SK-N-SH (cell line): Measurements from ENCODE around the gene KLF18. TPM values are rescaled to one million over a fixed set of nuclear protein-coding genes. Genes with fewer than 3 reads are reported as not detected.
"Not testable (repeated sequence)": the region's sequence is repeated elsewhere in the genome, so short reads cannot be mapped to it uniquely, and the experiment has no call there.

Source experiments
- CTCF ChIA-PET: fragments of 300-600, 350-600 bp; formaldehyde crosslinking; extraction: SDS; loops from one replicate; lab custom pipeline; 2021; lab: Yijun Ruan, JAX
- POLR2A ChIA-PET: fragments of 350-600 bp; sonication (Branson Sonifier 250); formaldehyde crosslinking; extraction: SDS; loops from one replicate; lab custom pipeline; 2020; ENCODE audit warnings: antibody characterized with exemption, inconsistent platforms; lab: Yijun Ruan, JAX
- DNase-seq: peaks from one replicate; pipeline ENCODE4 v3.0.0; 2012
- H2AFZ ChIP-seq: fragments of 200-600 bp; sonication (generic); 2 replicates; pipeline ENCODE4 v1.8.1; 2016; ENCODE audit warnings: antibody characterized with exemption, mild to moderate bottlenecking, low read depth
- H3F3A ChIP-seq: fragments of 200-600 bp; sonication (generic); replicated peaks from 2 replicates; pipeline ENCODE3; 2016; ENCODE audit warnings: antibody characterized with exemption, mild to moderate bottlenecking; ENCODE audit not compliant: insufficient read depth
- H3K27ac ChIP-seq, 2 experiments: fragments of 200-500 bp in 1 of 2; fragments of 200-600 bp in 1 of 2; sonication (Bioruptor generic) in 1 of 2; sonication (generic), shearing (Covaris generic) in 1 of 2; 2 replicates each; pipeline versions ENCODE4 v1.5.1 to v1.6.1; 2014 to 2016; ENCODE audit warnings: low read depth in 2 of 2, inconsistent platforms in 1 of 2, low read length in 1 of 2, mild to moderate bottlenecking in 1 of 2, mixed read lengths in 1 of 2
- H3K27me3 ChIP-seq: fragments of 200-600 bp; sonication (generic), shearing (Covaris generic); 2 replicates; pipeline ENCODE4 v1.6.1; 2016; ENCODE audit warnings: mixed run types; ENCODE audit not compliant: insufficient read depth
- H3K36me3 ChIP-seq, 2 experiments: fragments of 200-500 bp in 1 of 2; fragments of 200-600 bp in 1 of 2; sonication (Bioruptor generic) in 1 of 2; sonication (generic) in 1 of 2; replicated peaks in 1 of 2; 2 replicates each; pipeline versions ENCODE3 to v1.5.1; 2014 to 2016; ENCODE audit warnings: low read length in 1 of 2, mild to moderate bottlenecking in 1 of 2; ENCODE audit not compliant: insufficient read depth in 2 of 2, control insufficient read depth in 1 of 2
- H3K4me1 ChIP-seq, 2 experiments: fragments of 200-500 bp in 1 of 2; fragments of 200-600 bp in 1 of 2; sonication (Bioruptor generic) in 1 of 2; sonication (generic), shearing (Covaris generic) in 1 of 2; 2 replicates each; pipeline versions ENCODE4 v1.5.1 to v1.6.1; 2014 to 2016; ENCODE audit warnings: low read depth in 1 of 2, low read length in 1 of 2, mixed run types in 1 of 2; ENCODE audit not compliant: insufficient read depth in 2 of 2, control insufficient read depth in 1 of 2
- H3K4me2 ChIP-seq: fragments of 200-600 bp; sonication (generic), shearing (Covaris generic); 2 replicates; pipeline ENCODE4 v1.6.1; 2017; ENCODE audit warnings: mixed run types
- H3K4me3 ChIP-seq, 2 experiments: fragments of 200-500 bp in 1 of 2; fragments of 200-600 bp in 1 of 2; sonication (Bioruptor generic) in 1 of 2; sonication (generic), shearing (Covaris generic) in 1 of 2; 2 replicates each; pipeline versions ENCODE4 v1.5.1 to v1.8.1; 2014 to 2016; ENCODE audit warnings: low read depth in 2 of 2, inconsistent platforms in 1 of 2, low read length in 1 of 2, mild to moderate bottlenecking in 1 of 2, mixed read lengths in 1 of 2, moderate library complexity in 1 of 2
- H3K79me2 ChIP-seq: fragments of 200-600 bp; sonication (generic); 2 replicates; pipeline ENCODE4 v1.8.1; 2017; ENCODE audit warnings: mild to moderate bottlenecking; ENCODE audit not compliant: insufficient read depth
- H3K9ac ChIP-seq: fragments of 200-600 bp; sonication (generic); 2 replicates; pipeline ENCODE4 v1.6.1; 2017; ENCODE audit warnings: mixed run types
- H3K9me2 ChIP-seq: fragments of 200-600 bp; sonication (generic); 2 replicates; pipeline ENCODE4 v1.6.1; 2017; ENCODE audit warnings: mixed run types
- H3K9me3 ChIP-seq: fragments of 200-600 bp; sonication (generic); 2 replicates; pipeline ENCODE4 v1.6.1; 2017; ENCODE audit warnings: mixed run types, mild to moderate bottlenecking, moderate library complexity
- H4K20me1 ChIP-seq: fragments of 200-600 bp; sonication (generic); 2 replicates; pipeline ENCODE4 v1.6.1; 2017; ENCODE audit warnings: mild to moderate bottlenecking, mixed run types; ENCODE audit not compliant: insufficient read depth
- EZH2phosphoT487 ChIP-seq: fragments of 200-600 bp; sonication (generic); IDR thresholded peaks from 2 replicates; pipeline ENCODE4 v1.6.1; 2017; ENCODE audit warnings: low read depth, mixed run types, mild to moderate bottlenecking, antibody characterized with exemption, moderate library complexity, borderline replicate concordance
- IRF3 ChIP-seq: fragments of 150-350 bp; IDR thresholded peaks from 2 replicates; pipeline ENCODE4 v1.6.1; 2016; ENCODE audit warnings: mild to moderate bottlenecking, low read depth, low read length
- JUND ChIP-seq: IDR thresholded peaks from 2 replicates; pipeline ENCODE4 v1.4.0; 2012
- MAX ChIP-seq: IDR thresholded peaks from 2 replicates; pipeline ENCODE4 v1.4.0; 2012; ENCODE audit warnings: low read depth
- POLR2AphosphoS5 ChIP-seq: IDR thresholded peaks from 2 replicates; pipeline ENCODE4 v1.6.1; 2012; ENCODE audit warnings: low read depth, low read length
- RXRA ChIP-seq: IDR thresholded peaks from 2 replicates; pipeline ENCODE4 v1.4.0; 2012; ENCODE audit warnings: low read depth, mild to moderate bottlenecking, borderline replicate concordance
- SMC3 ChIP-seq: IDR thresholded peaks from 2 replicates; pipeline ENCODE4 v1.6.1; 2012; ENCODE audit warnings: low read depth, low read length, improper control_type of control experiment
- TAF1 ChIP-seq: IDR thresholded peaks from 2 replicates; pipeline ENCODE4 v1.6.1; 2012; ENCODE audit warnings: low read depth, mild to moderate bottlenecking, low read length, moderate library complexity, borderline replicate concordance
- USF1 ChIP-seq: IDR thresholded peaks from 2 replicates; pipeline ENCODE4 v1.4.0; 2012; ENCODE audit warnings: low read depth, borderline replicate concordance
- YY1 ChIP-seq: IDR thresholded peaks from 2 replicates; pipeline ENCODE4 v1.4.0; 2012; ENCODE audit warnings: low read depth, mild to moderate bottlenecking
- WGBS: methylation state at CpG from one replicate; pipeline ENCODE4 v1.1.6; 2017; ENCODE audit warnings: low lambda C conversion rate; 5-methylcytosine and 5-hydroxymethylcytosine counted together
- polyA plus RNA-seq, 3 experiments: library from polyadenylated mRNA; depleted of rRNA; stranded (reverse); fragments of >200 nt; gene quantifications; 2 replicates each; pipeline ENCODE4 v1.2.3, GENCODE V29; 2012
- TF ChIP-seq, protein P1 (sequence below): IDR thresholded peaks from 2 replicates; pipeline ENCODE4; 2012

KLF18 gene
- polyA plus RNA-seq, 1 of the 3 experiments (the other 2 are of a cell fraction) = not detected

DNA sequence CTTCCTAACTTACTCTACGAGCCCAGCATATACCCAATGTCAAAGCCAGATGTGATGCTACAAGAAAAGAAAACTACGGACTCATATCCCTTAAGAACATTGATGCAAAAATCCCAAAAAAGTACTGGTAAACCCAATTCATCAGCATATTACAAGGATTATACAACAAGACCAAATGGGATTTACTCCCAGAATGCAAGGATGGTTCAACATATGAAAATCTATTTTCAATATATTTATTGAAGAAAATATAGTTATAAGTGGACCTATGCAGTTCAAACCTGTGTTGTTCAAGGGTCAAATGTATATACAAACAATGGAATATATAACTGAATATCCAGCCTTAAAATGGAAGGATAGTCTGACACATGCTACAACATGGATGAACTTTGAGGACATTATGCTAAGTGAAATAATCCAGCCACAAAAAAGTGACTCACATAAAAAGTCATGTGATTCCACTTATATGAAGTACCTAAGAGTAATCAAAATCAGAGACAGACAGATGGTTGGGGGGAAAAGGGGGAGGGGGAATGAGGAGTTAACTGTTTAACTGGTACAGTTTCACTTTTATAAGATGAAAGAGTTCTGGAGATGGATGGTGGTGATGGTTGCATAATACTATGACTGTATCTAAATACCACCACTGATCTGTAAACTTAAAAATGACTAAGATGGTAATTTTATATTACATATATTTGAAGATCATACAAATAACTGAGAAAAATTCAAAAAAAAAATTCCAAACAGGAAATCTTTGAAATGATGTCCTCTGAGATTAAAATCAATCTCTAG is 3.7 kb upstream of the KLF18 start:
- Histone ChIP-seq H3K4me2 (no peak overlapping the region), H3K36me3 (no peaks in the 10 kb centered on the region), H3K4me3 (no peak overlapping the region), H3F3A (no peaks in the 10 kb centered on the region), H4K20me1 (no peaks in the 10 kb centered on the region), H3K9me2 (no peaks in the 10 kb centered on the region), H3K9ac (no peak overlapping the region), H3K9me3 (peaks cover 9% of the 10 kb centered on the region), H3K4me1 (no peaks in the 10 kb centered on the region), H3K27ac (no peak overlapping the region), H2AFZ (no peak overlapping the region), H3K79me2 (no peaks in the 10 kb centered on the region), H3K27me3 (no peaks in the 10 kb centered on the region)
- no peak for DNase-seq
- CTCF ChIA-PET = no interaction called here
- POLR2A ChIA-PET = no interaction called here
- 21% methylated on average over 2 of the region's 2 CpGs for WGBS
- no peak for TF ChIP-seq EZH2phosphoT487
- no peak for TF ChIP-seq JUND
- no peak for TF ChIP-seq POLR2AphosphoS5
- no peak for TF ChIP-seq SMC3
- no peak for TF ChIP-seq IRF3
- TF ChIP-seq USF1 = no peak
- no peak for TF ChIP-seq TAF1
- TF ChIP-seq, protein P1, sequence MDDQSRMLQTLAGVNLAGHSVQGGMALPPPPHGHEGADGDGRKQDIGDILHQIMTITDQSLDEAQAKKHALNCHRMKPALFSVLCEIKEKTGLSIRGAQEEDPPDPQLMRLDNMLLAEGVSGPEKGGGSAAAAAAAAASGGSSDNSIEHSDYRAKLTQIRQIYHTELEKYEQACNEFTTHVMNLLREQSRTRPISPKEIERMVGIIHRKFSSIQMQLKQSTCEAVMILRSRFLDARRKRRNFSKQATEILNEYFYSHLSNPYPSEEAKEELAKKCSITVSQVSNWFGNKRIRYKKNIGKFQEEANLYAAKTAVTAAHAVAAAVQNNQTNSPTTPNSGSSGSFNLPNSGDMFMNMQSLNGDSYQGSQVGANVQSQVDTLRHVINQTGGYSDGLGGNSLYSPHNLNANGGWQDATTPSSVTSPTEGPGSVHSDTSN = no peak
- TF ChIP-seq RXRA = no peak
- no peak for TF ChIP-seq MAX
- TF ChIP-seq YY1 = no peak

GRCh38 chr1:44139565-44139964 is 1.9 kb downstream of the KLF18 start:
- H3K4me3 ChIP-seq, H3K9me3 ChIP-seq, H3K9ac ChIP-seq, H3K4me2 ChIP-seq, H3K36me3 ChIP-seq, H3K4me1 ChIP-seq, DNase-seq, H3F3A ChIP-seq, H3K27me3 ChIP-seq, H2AFZ ChIP-seq, H3K27ac ChIP-seq, H3K79me2 ChIP-seq, H3K9me2 ChIP-seq, POLR2A ChIA-PET, H4K20me1 ChIP-seq, CTCF ChIA-PET: not testable (repeated sequence)
- WGBS = 35% methylated on average over 5 of the region's 8 CpGs
